Ascending aorta (tissue), 2 donors: ENCODE measurements around the gene ACTN1. TPM values are rescaled to one million over a fixed set of nuclear protein-coding genes. Genes with fewer than 3 reads are reported as not detected.

Source experiments
- DNase-seq, 2 donors: peaks; one replicate each; pipeline ENCODE4 v3.0.0-alpha.2; 2019; ENCODE audit warnings: low spot score in 2 of 2
- H3K27ac ChIP-seq, 2 donors: fragments of 200-600 bp; sonication (generic); one replicate each; pipeline ENCODE4 v1.5.1; 2016 to 2017; ENCODE audit warnings: mild to moderate bottlenecking in 1 of 2
- H3K27me3 ChIP-seq: fragments of 200-600 bp; sonication (generic); one replicate; pipeline ENCODE4 v1.5.1; 2017
- H3K36me3 ChIP-seq, 2 donors: fragments of 200-600 bp; sonication (generic); one replicate each; pipeline ENCODE4 v1.5.1; 2016
- H3K4me1 ChIP-seq, 2 donors: fragments of 200-600 bp; sonication (generic); one replicate each; pipeline ENCODE4 v1.5.1; 2016 to 2017; ENCODE audit warnings: mild to moderate bottlenecking in 1 of 2
- H3K4me3 ChIP-seq, 2 donors: fragments of 200-600 bp; sonication (generic); one replicate each; pipeline ENCODE4 v1.5.1; 2016 to 2017; ENCODE audit warnings: mild to moderate bottlenecking in 1 of 2
- H3K9me3 ChIP-seq, 2 donors: fragments of 200-600 bp; sonication (generic); one replicate each; pipeline ENCODE4 v1.5.1; 2016
- CTCF ChIP-seq, 3 experiments: fragments of 200-600 bp in 2 of 3; fragments of 450-650 bp in 1 of 3; sonication (generic) in 2 of 3; IDR thresholded peaks; one replicate each; pipeline ENCODE4 v1.5.1; 2016 to 2019; ENCODE audit warnings: antibody characterized with exemption in 3 of 3, mild to moderate bottlenecking in 1 of 3, moderate library complexity in 1 of 3
- intact Hi-C: fragments of 100-400 bp; cut with DNase I; formaldehyde crosslinking; loops from one replicate; pipeline ENCODE4 v1.15.1; 2023
- total RNA-seq: library from RNA; depleted of rRNA; stranded (reverse); fragments of >200 nt; gene quantifications from one replicate; pipeline ENCODE4 v1.1.0, GENCODE V29; 2016

Gene ACTN1
- total RNA-seq, 1 donor from 2014 or later: 814 TPM

- Histone ChIP-seq H3K27me3 (no peaks in the 10 kb centered on the region), H3K9me3 (no peaks in the 10 kb centered on the region), H3K27ac (peak overlapping the region; percentile 89 to 93), H3K36me3 (peaks cover 16 to 41% of the 10 kb centered on the region in 2 donors), H3K4me1 (peaks cover 22 to 78% of the 10 kb centered on the region in 2 donors), H3K4me3 (no peak overlapping the region)
- DNase-seq: no peak
- TF ChIP-seq CTCF (IDR thresholded peaks at IDR 0.05): no peak
- intact Hi-C loops: loop anchor here (2.0 kb wide), 1 partner anchor 13 kb away; no protein-coding TSS in a partner anchor
Measured at GRCh38 chr14:68925373-68925772, 53.7 kb downstream of the ACTN1 start.

- peak overlapping the region; percentile 89 to 93 for H3K27ac ChIP-seq
- H3K9me3 ChIP-seq: no peaks in the 10 kb centered on the region
- peak in 1 of 2 donors; percentile 89 for DNase-seq
- intact Hi-C loops: loop anchor here (2.0 kb wide), 1 partner anchor 14 kb away; no protein-coding TSS in a partner anchor
- H3K4me3 ChIP-seq: no peak overlapping the region
- H3K27me3 ChIP-seq: no peaks in the 10 kb centered on the region
- peaks cover 20 to 73% of the 10 kb centered on the region in 2 donors for H3K4me1 ChIP-seq
- peaks cover 25 to 50% of the 10 kb centered on the region in 2 donors for H3K36me3 ChIP-seq
- no peak for TF ChIP-seq CTCF (IDR thresholded peaks at IDR 0.05)
Measured at GRCh38 chr14:68924186-68925158, 54.6 kb downstream of the ACTN1 start.

GRCh38 chr14:68922886-68923285 lies 56.2 kb downstream of the ACTN1 start:
- Histone ChIP-seq H3K4me1 (peaks cover 18 to 73% of the 10 kb centered on the region in 2 donors), H3K27me3 (no peaks in the 10 kb centered on the region), H3K36me3 (peaks cover 35 to 61% of the 10 kb centered on the region in 2 donors), H3K27ac (peak overlapping the region; percentile 89 to 93), H3K9me3 (no peaks in the 10 kb centered on the region), H3K4me3 (peak overlapping the region in 1 of 2 donors; percentile 14)
- no peak for TF ChIP-seq CTCF (IDR thresholded peaks at IDR 0.05)
- peak; percentile 31 to 81 for DNase-seq
- intact Hi-C loops: no loop called here

GRCh38 chr14:68922201-68922621 lies 56.9 kb downstream of the ACTN1 start:
- no peak for DNase-seq
- H3K27ac ChIP-seq: peak overlapping the region; percentile 89 to 93

GRCh38 chr14:68921666-68922065 lies 57.4 kb downstream of the ACTN1 start:
- Histone ChIP-seq H3K9me3 (no peaks in the 10 kb centered on the region), H3K4me1 (peaks cover 27 to 73% of the 10 kb centered on the region in 2 donors)

More at GRCh38 chr14:68922201-68922621, 56.9 kb downstream of the ACTN1 start:
- intact Hi-C loops: no loop called here
- no peaks in the 10 kb centered on the region for H3K9me3 ChIP-seq
- peak overlapping the region in 1 of 2 donors; percentile 14 for H3K4me3 ChIP-seq
- no peaks in the 10 kb centered on the region for H3K27me3 ChIP-seq
- peaks cover 23 to 76% of the 10 kb centered on the region in 2 donors for H3K4me1 ChIP-seq
- H3K36me3 ChIP-seq: peaks cover 40 to 68% of the 10 kb centered on the region in 2 donors
- no peak for TF ChIP-seq CTCF (IDR thresholded peaks at IDR 0.05)

More at GRCh38 chr14:68921666-68922065, 57.4 kb downstream of the ACTN1 start:
- intact Hi-C loops: no loop called here
- TF ChIP-seq CTCF (IDR thresholded peaks at IDR 0.05): no peak
- Histone ChIP-seq H3K27me3 (no peaks in the 10 kb centered on the region), H3K27ac (peak overlapping the region; percentile 89 to 93), H3K36me3 (peaks cover 43 to 70% of the 10 kb centered on the region in 2 donors), H3K4me3 (no peak overlapping the region)
- DNase-seq: no peak
